ENCODE results near the gene MAP2K3.
"Not testable (repeated sequence)": the region's sequence is repeated elsewhere in the genome, so short reads cannot be mapped to it uniquely, and the experiment has no call there.

The MAP2K3 gene

GRCh38 chr17:21339571-21339970, 55.1 kb downstream of the MAP2K3 start:
- H3K9me3 ChIP-seq (ENCODE audit: control insufficient read depth, insufficient read depth, low read length); DNase-seq (ENCODE audit: low read depth, low spot score); H3K27me3 ChIP-seq (ENCODE audit: control insufficient read depth, insufficient read depth, low read length); H3K36me3 ChIP-seq (ENCODE audit: control insufficient read depth, insufficient read depth, low read length); H3K4me3 ChIP-seq (ENCODE audit: low read length); H3K27ac ChIP-seq (ENCODE audit: low read length); H3K4me1 ChIP-seq (ENCODE audit: control insufficient read depth, insufficient read depth, low read length): not testable (repeated sequence)
- WGBS (ENCODE audit: insufficient coverage, insufficient read length): no CpG with 5 or more reads among the region's 11 CpGs

GRCh38 chr17:21340407-21340806, 55.9 kb downstream of the MAP2K3 start:
- not testable (repeated sequence) for H3K27ac ChIP-seq (ENCODE audit: low read length); H3K9me3 ChIP-seq (ENCODE audit: control insufficient read depth, insufficient read depth, low read length); H3K27me3 ChIP-seq (ENCODE audit: control insufficient read depth, insufficient read depth, low read length); H3K4me3 ChIP-seq (ENCODE audit: low read length); H3K36me3 ChIP-seq (ENCODE audit: control insufficient read depth, insufficient read depth, low read length); H3K4me1 ChIP-seq (ENCODE audit: control insufficient read depth, insufficient read depth, low read length); DNase-seq (ENCODE audit: low read depth, low spot score)
- WGBS (ENCODE audit: insufficient coverage, insufficient read length): no CpG with 5 or more reads among the region's 6 CpGs

GRCh38 chr17:21341279-21341678, 56.8 kb downstream of the MAP2K3 start:
- not testable (repeated sequence) for H3K4me1 ChIP-seq (ENCODE audit: control insufficient read depth, insufficient read depth, low read length); DNase-seq (ENCODE audit: low read depth, low spot score); H3K27me3 ChIP-seq (ENCODE audit: control insufficient read depth, insufficient read depth, low read length); H3K27ac ChIP-seq (ENCODE audit: low read length); H3K4me3 ChIP-seq (ENCODE audit: low read length); H3K36me3 ChIP-seq (ENCODE audit: control insufficient read depth, insufficient read depth, low read length); H3K9me3 ChIP-seq (ENCODE audit: control insufficient read depth, insufficient read depth, low read length)
- WGBS (ENCODE audit: insufficient coverage, insufficient read length): no CpG with 5 or more reads among the region's 4 CpGs

- H3K9me3 ChIP-seq (ENCODE audit: control insufficient read depth, insufficient read depth, low read length); H3K27ac ChIP-seq (ENCODE audit: low read length); H3K27me3 ChIP-seq (ENCODE audit: control insufficient read depth, insufficient read depth, low read length); DNase-seq (ENCODE audit: low read depth, low spot score); H3K4me3 ChIP-seq (ENCODE audit: low read length); H3K36me3 ChIP-seq (ENCODE audit: control insufficient read depth, insufficient read depth, low read length); H3K4me1 ChIP-seq (ENCODE audit: control insufficient read depth, insufficient read depth, low read length): not testable (repeated sequence)
- WGBS (ENCODE audit: insufficient coverage, insufficient read length): no CpG with 5 or more reads among the region's 8 CpGs
These were observed 57.5 kb downstream of the MAP2K3 start for GRCh38 chr17:21341925-21342540.

- not testable (repeated sequence) for H3K9me3 ChIP-seq (ENCODE audit: control insufficient read depth, insufficient read depth, low read length); H3K27me3 ChIP-seq (ENCODE audit: control insufficient read depth, insufficient read depth, low read length); H3K27ac ChIP-seq (ENCODE audit: low read length); H3K36me3 ChIP-seq (ENCODE audit: control insufficient read depth, insufficient read depth, low read length); H3K4me3 ChIP-seq (ENCODE audit: low read length); H3K4me1 ChIP-seq (ENCODE audit: control insufficient read depth, insufficient read depth, low read length); DNase-seq (ENCODE audit: low read depth, low spot score)
- no CpG with 5 or more reads among the region's 11 CpGs for WGBS (ENCODE audit: insufficient coverage, insufficient read length)
These were observed 58.8 kb downstream of the MAP2K3 start for GRCh38 chr17:21343061-21343949.

- not testable (repeated sequence) for H3K9me3 ChIP-seq (ENCODE audit: control insufficient read depth, insufficient read depth, low read length); H3K27ac ChIP-seq (ENCODE audit: low read length)
- WGBS (ENCODE audit: insufficient coverage, insufficient read length): no CpG with 5 or more reads among the region's 4 CpGs
These were observed 60.3 kb downstream of the MAP2K3 start for GRCh38 chr17:21344801-21345200.

GRCh38 chr17:21345236-21345635, 60.7 kb downstream of the MAP2K3 start:
- Histone ChIP-seq H3K4me3 (ENCODE audit: low read length) (no peak overlapping the region), H3K36me3 (ENCODE audit: control insufficient read depth, insufficient read depth, low read length) (no peaks in the 10 kb centered on the region), H3K4me1 (ENCODE audit: control insufficient read depth, insufficient read depth, low read length) (no peaks in the 10 kb centered on the region), H3K27ac (ENCODE audit: low read length) (no peak overlapping the region), H3K9me3 (ENCODE audit: control insufficient read depth, insufficient read depth, low read length) (no peaks in the 10 kb centered on the region), H3K27me3 (ENCODE audit: control insufficient read depth, insufficient read depth, low read length) (no peaks in the 10 kb centered on the region)
- WGBS (ENCODE audit: insufficient coverage, insufficient read length): no CpG with 5 or more reads among the region's 10 CpGs
- no peak for DNase-seq (ENCODE audit: low read depth, low spot score)

More at GRCh38 chr17:21344801-21345200, 60.3 kb downstream of the MAP2K3 start:
- not testable (repeated sequence) for H3K27me3 ChIP-seq (ENCODE audit: control insufficient read depth, insufficient read depth, low read length); H3K4me3 ChIP-seq (ENCODE audit: low read length); H3K36me3 ChIP-seq (ENCODE audit: control insufficient read depth, insufficient read depth, low read length); DNase-seq (ENCODE audit: low read depth, low spot score); H3K4me1 ChIP-seq (ENCODE audit: control insufficient read depth, insufficient read depth, low read length)

- not testable (repeated sequence) for H3K36me3 ChIP-seq (ENCODE audit: control insufficient read depth, insufficient read depth, low read length); H3K9me3 ChIP-seq (ENCODE audit: control insufficient read depth, insufficient read depth, low read length); H3K27me3 ChIP-seq (ENCODE audit: control insufficient read depth, insufficient read depth, low read length); H3K4me3 ChIP-seq (ENCODE audit: low read length); H3K4me1 ChIP-seq (ENCODE audit: control insufficient read depth, insufficient read depth, low read length); DNase-seq (ENCODE audit: low read depth, low spot score); H3K27ac ChIP-seq (ENCODE audit: low read length)
- WGBS (ENCODE audit: insufficient coverage, insufficient read length): no CpG with 5 or more reads among the region's 2 CpGs
These were observed 61.6 kb downstream of the MAP2K3 start for GRCh38 chr17:21346107-21346506.

GRCh38 chr17:21346651-21347250, 62.2 kb downstream of the MAP2K3 start:
- H3K9me3 ChIP-seq (ENCODE audit: control insufficient read depth, insufficient read depth, low read length); H3K27me3 ChIP-seq (ENCODE audit: control insufficient read depth, insufficient read depth, low read length); H3K36me3 ChIP-seq (ENCODE audit: control insufficient read depth, insufficient read depth, low read length); H3K4me3 ChIP-seq (ENCODE audit: low read length); H3K4me1 ChIP-seq (ENCODE audit: control insufficient read depth, insufficient read depth, low read length); DNase-seq (ENCODE audit: low read depth, low spot score); H3K27ac ChIP-seq (ENCODE audit: low read length): not testable (repeated sequence)
- WGBS (ENCODE audit: insufficient coverage, insufficient read length): no CpG with 5 or more reads among the region's 10 CpGs

GRCh38 chr17:21347660-21348059, 63.1 kb downstream of the MAP2K3 start:
- not testable (repeated sequence) for H3K9me3 ChIP-seq (ENCODE audit: control insufficient read depth, insufficient read depth, low read length); DNase-seq (ENCODE audit: low read depth, low spot score); H3K27ac ChIP-seq (ENCODE audit: low read length); H3K36me3 ChIP-seq (ENCODE audit: control insufficient read depth, insufficient read depth, low read length); H3K27me3 ChIP-seq (ENCODE audit: control insufficient read depth, insufficient read depth, low read length); H3K4me3 ChIP-seq (ENCODE audit: low read length); H3K4me1 ChIP-seq (ENCODE audit: control insufficient read depth, insufficient read depth, low read length)
- no CpG with 5 or more reads among the region's 6 CpGs for WGBS (ENCODE audit: insufficient coverage, insufficient read length)
